DMS79 (cell line): Measurements from ENCODE around the gene ZNF236.
A peak's percentile ranks its signal among the peaks of the same experiment; 100 is the strongest.
"Not testable (repeated sequence)": the region's sequence is repeated elsewhere in the genome, so short reads cannot be mapped to it uniquely, and the experiment has no call there.

Experiments used
- DNase-seq: peaks from one replicate; lab custom pipeline; 2025; lab: John Stamatoyannopoulos, UW

ZNF236 gene

GRCh38 chr18:76822506-76823160 lies at the start of gene ZNF236:
Gene ZNF236 (plus strand): TSS chr18:76822557. CDS start chr18:76822608, 51 bp downstream.
- peak; percentile 49 for DNase-seq

- DNase-seq = no peak
These were observed 49.7 kb upstream of the ZNF236 start for GRCh38 chr18:76772665-76773064.

- not testable (repeated sequence) for DNase-seq
These were observed 45.3 kb upstream of the ZNF236 start for GRCh38 chr18:76777036-76777435.

- no peak for DNase-seq
These were observed 38.4 kb upstream of the ZNF236 start for GRCh38 chr18:76783786-76784484.

GRCh38 chr18:76785872-76786271 lies 36.5 kb upstream of the ZNF236 start:
- DNase-seq = no peak

- DNase-seq = no peak
These were observed 33.6 kb upstream of the ZNF236 start for GRCh38 chr18:76788571-76789317.

GRCh38 chr18:76791106-76791505 lies 31.3 kb upstream of the ZNF236 start:
- no peak for DNase-seq

GRCh38 chr18:76791642-76792041 lies 30.7 kb upstream of the ZNF236 start:
- DNase-seq = no peak

GRCh38 chr18:76794326-76794725 lies 28.0 kb upstream of the ZNF236 start:
- no peak for DNase-seq

GRCh38 chr18:76801567-76802505 lies 20.5 kb upstream of the ZNF236 start:
- no peak for DNase-seq

- no peak for DNase-seq
These were observed 18.9 kb upstream of the ZNF236 start for GRCh38 chr18:76803413-76803812.

- DNase-seq = no peak
These were observed 18.5 kb upstream of the ZNF236 start for GRCh38 chr18:76803814-76804213.

GRCh38 chr18:76805221-76805620 lies 17.1 kb upstream of the ZNF236 start:
- DNase-seq = no peak

GRCh38 chr18:76806301-76806700 lies 16.1 kb upstream of the ZNF236 start:
- DNase-seq = no peak

GRCh38 chr18:76808561-76808960 lies 13.8 kb upstream of the ZNF236 start:
- no peak for DNase-seq

- not testable (repeated sequence) for DNase-seq
These were observed 10.8 kb upstream of the ZNF236 start for GRCh38 chr18:76811530-76811929.

GRCh38 chr18:76814256-76814655 lies 8.1 kb upstream of the ZNF236 start:
- no peak for DNase-seq

- no peak for DNase-seq
These were observed 6.2 kb upstream of the ZNF236 start for GRCh38 chr18:76816127-76816526.

- DNase-seq = no peak
These were observed 4.3 kb upstream of the ZNF236 start for GRCh38 chr18:76817888-76818611.

GRCh38 chr18:76819411-76820136 lies 2.8 kb upstream of the ZNF236 start:
- DNase-seq = no peak
